ENCODE results near the gene NFIA.

Gene NFIA

DNA sequence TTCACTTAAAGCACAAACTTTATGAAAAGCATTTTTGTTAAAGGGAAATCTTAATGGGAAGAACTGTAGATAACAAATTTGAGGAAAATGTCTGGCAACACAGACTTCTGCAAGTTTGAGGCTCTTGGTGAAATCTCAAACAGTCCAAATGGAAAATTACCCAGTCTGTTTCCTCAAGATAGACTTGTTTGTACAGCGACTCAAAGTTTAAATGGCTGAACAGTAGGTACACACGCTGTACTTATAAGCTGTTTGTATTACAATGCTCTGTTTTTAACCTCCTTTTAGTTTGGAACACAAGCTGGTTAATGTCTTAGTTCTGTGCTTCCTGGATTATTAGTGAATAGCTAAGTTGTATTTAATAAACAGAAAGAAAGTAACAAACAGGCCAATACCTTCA lies 217.1 kb downstream of the NFIA start:
- Histone ChIP-seq H3K36me3 (ENCODE audit: control insufficient read depth, insufficient read depth, low read length) (no peaks in the 10 kb centered on the region), H3K4me1 (ENCODE audit: control insufficient read depth, insufficient read depth, low read length) (peaks cover 8% of the 10 kb centered on the region; the same call in 1 of the 2 replicates), H3K27me3 (ENCODE audit: control insufficient read depth, insufficient read depth, low read length) (no peaks in the 10 kb centered on the region), H3K27ac (ENCODE audit: low read length) (no peak overlapping the region), H3K4me3 (ENCODE audit: low read length) (no peak overlapping the region), H3K9me3 (ENCODE audit: control insufficient read depth, insufficient read depth, low read length) (no peaks in the 10 kb centered on the region)
- DNase-seq (ENCODE audit: low read depth, low spot score): no peak
- no CpG with 5 or more reads among the region's 2 CpGs for WGBS (ENCODE audit: insufficient coverage, insufficient read length)

DNA sequence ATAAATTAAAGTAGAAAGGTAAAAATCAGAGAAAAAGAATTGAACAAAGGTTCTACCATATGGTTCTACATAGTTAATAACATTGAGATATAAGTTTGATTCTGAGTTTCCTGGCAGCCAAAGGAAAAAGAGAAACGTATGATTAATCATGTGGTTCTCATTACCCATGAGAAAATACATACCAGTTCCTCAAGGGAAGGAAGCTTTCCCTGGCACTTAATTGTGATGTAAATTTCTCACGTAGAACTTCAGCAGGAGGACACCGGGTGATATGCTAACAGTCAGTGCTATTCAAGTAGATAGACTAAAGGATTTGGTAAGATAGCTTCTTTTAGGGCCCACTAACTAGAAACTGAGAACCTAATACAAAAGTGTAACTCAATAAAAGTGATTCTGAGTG lies 218.5 kb downstream of the NFIA start:
- H3K4me3 ChIP-seq (ENCODE audit: low read length): no peak overlapping the region
- H3K27me3 ChIP-seq (ENCODE audit: control insufficient read depth, insufficient read depth, low read length): no peaks in the 10 kb centered on the region
- no peak overlapping the region for H3K27ac ChIP-seq (ENCODE audit: low read length)
- H3K36me3 ChIP-seq (ENCODE audit: control insufficient read depth, insufficient read depth, low read length): no peaks in the 10 kb centered on the region
- H3K4me1 ChIP-seq (ENCODE audit: control insufficient read depth, insufficient read depth, low read length): peaks cover 2% of the 10 kb centered on the region; the same call in 1 of the 2 replicates
- no CpG with 5 or more reads among the region's 3 CpGs for WGBS (ENCODE audit: insufficient coverage, insufficient read length)
- no peaks in the 10 kb centered on the region for H3K9me3 ChIP-seq (ENCODE audit: control insufficient read depth, insufficient read depth, low read length)
- DNase-seq (ENCODE audit: low read depth, low spot score): no peak

DNA sequence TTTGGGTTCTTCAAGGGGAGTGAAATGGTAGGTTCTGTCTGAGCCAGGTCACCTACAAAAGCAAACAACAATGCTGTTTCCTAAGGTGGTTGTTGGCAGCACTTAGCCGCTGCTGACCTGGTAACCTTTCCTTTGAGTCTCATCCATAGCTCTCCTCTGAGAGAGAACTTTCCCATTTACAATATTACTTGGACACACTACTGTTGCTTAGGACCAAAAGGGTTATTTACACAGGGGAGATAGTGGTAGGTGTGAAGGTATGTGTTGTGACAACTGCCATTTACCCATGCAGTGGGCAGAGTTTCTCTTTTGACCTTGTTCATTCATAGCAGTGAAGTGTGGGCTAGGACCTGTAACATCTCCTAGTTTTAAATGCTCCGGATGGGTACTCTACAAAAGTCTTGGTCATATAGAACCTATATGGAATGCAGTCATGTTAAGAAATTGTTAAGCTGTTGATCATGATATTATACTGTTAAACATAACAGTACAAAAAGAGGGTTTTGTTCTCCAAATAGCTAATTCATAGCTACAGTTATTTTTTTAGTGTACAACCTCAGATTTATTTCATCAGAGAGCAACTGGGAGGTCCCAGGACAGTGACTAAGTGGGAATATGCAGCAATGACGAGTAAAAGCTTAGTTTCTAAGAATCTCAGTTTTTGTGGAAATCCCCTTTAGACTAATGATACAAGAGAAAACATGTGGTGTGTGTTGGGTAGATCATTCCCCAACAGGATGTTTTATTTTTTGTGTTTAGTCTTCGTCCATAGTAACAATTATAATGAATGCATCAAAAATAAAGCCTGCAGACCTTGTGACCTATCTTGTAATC lies 219.7 kb downstream of the NFIA start:
- H3K4me3 ChIP-seq (ENCODE audit: low read length): no peak overlapping the region
- H3K36me3 ChIP-seq (ENCODE audit: control insufficient read depth, insufficient read depth, low read length): no peaks in the 10 kb centered on the region
- no peaks in the 10 kb centered on the region for H3K9me3 ChIP-seq (ENCODE audit: control insufficient read depth, insufficient read depth, low read length)
- no peak for DNase-seq (ENCODE audit: low read depth, low spot score)
- peaks cover 2% of the 10 kb centered on the region; the same call in 1 of the 2 replicates for H3K4me1 ChIP-seq (ENCODE audit: control insufficient read depth, insufficient read depth, low read length)
- no peaks in the 10 kb centered on the region for H3K27me3 ChIP-seq (ENCODE audit: control insufficient read depth, insufficient read depth, low read length)
- H3K27ac ChIP-seq (ENCODE audit: low read length): no peak overlapping the region
- WGBS (ENCODE audit: insufficient coverage, insufficient read length): no CpG with 5 or more reads among the region's 4 CpGs

DNA sequence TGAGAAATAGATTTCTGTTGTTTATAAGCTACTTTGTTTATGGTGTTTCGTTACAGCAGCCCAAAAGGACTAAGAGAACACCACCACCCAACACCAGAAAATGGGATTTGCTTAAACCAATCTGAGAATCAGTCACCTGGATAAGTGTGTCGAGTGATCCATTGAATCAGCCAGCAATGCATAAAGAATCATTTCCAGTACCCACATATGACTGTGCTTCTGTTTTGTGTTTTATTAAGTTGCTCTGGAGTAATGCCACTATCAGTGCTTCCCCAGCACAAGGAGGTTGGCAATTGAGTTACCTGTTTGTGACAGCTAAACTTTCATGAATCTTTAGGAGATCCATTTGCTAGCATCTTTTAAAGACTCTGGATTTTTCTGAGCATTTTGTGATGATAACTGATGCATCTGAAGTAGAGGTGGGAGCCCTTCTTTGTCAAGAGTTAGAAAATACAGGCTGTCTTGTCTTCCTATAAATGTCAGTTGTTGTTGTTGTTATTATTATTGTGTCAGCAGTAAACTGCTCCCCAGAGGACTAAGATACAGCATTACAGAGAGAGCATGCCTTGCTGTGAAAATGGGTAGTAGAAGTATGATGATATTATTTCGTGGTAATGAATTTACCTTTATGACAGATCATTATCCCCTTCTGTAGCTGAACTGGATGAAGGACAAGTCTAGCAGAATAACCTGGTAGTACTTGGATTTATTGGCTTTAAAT lies 225.2 kb downstream of the NFIA start:
- no peaks in the 10 kb centered on the region for H3K4me1 ChIP-seq (ENCODE audit: control insufficient read depth, insufficient read depth, low read length)
- WGBS (ENCODE audit: insufficient coverage, insufficient read length): no CpG with 5 or more reads among the region's 3 CpGs
- no peak overlapping the region for H3K4me3 ChIP-seq (ENCODE audit: low read length)
- no peak overlapping the region for H3K27ac ChIP-seq (ENCODE audit: low read length)
- DNase-seq (ENCODE audit: low read depth, low spot score): no peak
- no peaks in the 10 kb centered on the region for H3K36me3 ChIP-seq (ENCODE audit: control insufficient read depth, insufficient read depth, low read length)
- no peaks in the 10 kb centered on the region for H3K27me3 ChIP-seq (ENCODE audit: control insufficient read depth, insufficient read depth, low read length)
- H3K9me3 ChIP-seq (ENCODE audit: control insufficient read depth, insufficient read depth, low read length): no peaks in the 10 kb centered on the region

DNA sequence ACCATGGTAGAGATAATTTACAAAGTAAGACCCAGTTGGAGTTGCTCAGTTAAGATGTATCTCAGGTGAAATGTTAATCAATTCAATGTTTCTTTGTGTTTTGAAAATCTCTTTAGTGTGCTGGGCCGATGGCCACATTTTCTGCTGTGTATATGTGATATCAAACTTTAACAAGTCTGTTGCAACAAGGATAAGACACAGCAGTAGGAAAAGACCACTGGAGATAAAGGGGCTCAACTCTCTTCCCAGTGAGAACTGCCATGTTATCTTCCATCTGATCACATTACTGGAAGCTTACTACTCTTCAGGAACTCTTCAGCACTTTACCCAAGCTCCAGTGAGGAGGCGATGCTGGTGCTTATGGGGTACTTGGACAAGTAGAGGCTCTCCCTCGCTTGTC lies 227.7 kb downstream of the NFIA start:
- Histone ChIP-seq H3K4me1 (ENCODE audit: control insufficient read depth, insufficient read depth, low read length) (peaks cover 2% of the 10 kb centered on the region), H3K27me3 (ENCODE audit: control insufficient read depth, insufficient read depth, low read length) (no peaks in the 10 kb centered on the region), H3K9me3 (ENCODE audit: control insufficient read depth, insufficient read depth, low read length) (no peaks in the 10 kb centered on the region), H3K4me3 (ENCODE audit: low read length) (no peak overlapping the region), H3K27ac (ENCODE audit: low read length) (no peak overlapping the region), H3K36me3 (ENCODE audit: control insufficient read depth, insufficient read depth, low read length) (no peaks in the 10 kb centered on the region)
- no CpG with 5 or more reads among the region's 3 CpGs for WGBS (ENCODE audit: insufficient coverage, insufficient read length)
- DNase-seq (ENCODE audit: low read depth, low spot score): no peak

DNA sequence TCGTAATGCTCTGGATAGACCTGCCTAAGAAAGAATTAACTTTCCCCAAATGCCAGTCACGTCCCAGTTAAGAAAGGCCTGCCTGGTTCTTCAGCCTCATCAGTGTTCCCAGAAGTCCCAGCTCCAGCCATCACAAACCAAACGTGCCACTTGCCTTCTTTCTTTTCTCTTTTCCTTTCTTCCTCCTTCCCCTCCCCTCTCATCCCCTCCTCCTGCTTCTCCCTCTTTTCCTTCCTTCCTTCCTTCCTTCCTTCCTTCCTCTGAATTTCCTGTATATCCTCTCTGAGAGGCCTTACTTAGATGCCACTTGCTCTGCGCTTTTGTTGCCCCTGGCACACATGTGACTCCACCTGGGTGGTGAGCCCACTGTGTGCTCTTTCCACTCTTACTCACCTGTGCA lies 228.2 kb downstream of the NFIA start:
- WGBS (ENCODE audit: insufficient coverage, insufficient read length): no CpG with 5 or more reads among the region's 4 CpGs

DNA sequence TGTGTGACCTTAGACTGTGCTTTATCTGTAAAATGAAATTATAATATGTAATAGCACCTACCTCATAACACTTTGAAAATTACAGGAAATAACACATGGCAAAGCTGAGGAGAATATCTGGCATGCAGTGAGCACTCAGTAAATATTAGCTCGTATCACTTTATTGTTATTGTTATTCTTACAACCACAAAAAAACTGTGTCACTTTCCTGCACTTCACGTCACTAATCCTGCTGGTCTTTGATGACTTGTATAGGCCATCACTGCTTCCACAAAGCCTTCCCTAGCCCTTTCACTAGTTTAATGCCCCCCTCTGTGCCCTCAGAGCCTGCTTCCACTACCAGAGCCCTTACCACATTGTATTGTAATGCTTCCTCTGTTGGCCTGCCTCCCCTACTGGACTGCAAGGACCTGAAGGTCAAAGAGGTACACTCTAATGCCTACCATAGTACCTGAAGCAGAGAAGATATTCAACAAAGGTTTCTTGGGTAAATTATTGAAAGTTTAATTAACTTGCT lies 231.6 kb downstream of the NFIA start:
- H3K27ac ChIP-seq (ENCODE audit: low read length): no peak overlapping the region
- DNase-seq (ENCODE audit: low read depth, low spot score): no peak
- H3K9me3 ChIP-seq (ENCODE audit: control insufficient read depth, insufficient read depth, low read length): no peaks in the 10 kb centered on the region
- H3K4me3 ChIP-seq (ENCODE audit: low read length): no peak overlapping the region
- peaks cover 2% of the 10 kb centered on the region for H3K4me1 ChIP-seq (ENCODE audit: control insufficient read depth, insufficient read depth, low read length)
- H3K36me3 ChIP-seq (ENCODE audit: control insufficient read depth, insufficient read depth, low read length): no peaks in the 10 kb centered on the region
- no CpG with 5 or more reads among the region's 2 CpGs for WGBS (ENCODE audit: insufficient coverage, insufficient read length)
- no peaks in the 10 kb centered on the region for H3K27me3 ChIP-seq (ENCODE audit: control insufficient read depth, insufficient read depth, low read length)

More for the DNA sequence above, 228.2 kb downstream of the NFIA start:
- Histone ChIP-seq H3K4me1 (ENCODE audit: control insufficient read depth, insufficient read depth, low read length) (peaks cover 2% of the 10 kb centered on the region), H3K4me3 (ENCODE audit: low read length) (no peak overlapping the region), H3K36me3 (ENCODE audit: control insufficient read depth, insufficient read depth, low read length) (no peaks in the 10 kb centered on the region), H3K27ac (ENCODE audit: low read length) (no peak overlapping the region), H3K27me3 (ENCODE audit: control insufficient read depth, insufficient read depth, low read length) (no peaks in the 10 kb centered on the region), H3K9me3 (ENCODE audit: control insufficient read depth, insufficient read depth, low read length) (no peaks in the 10 kb centered on the region)
- DNase-seq (ENCODE audit: low read depth, low spot score): no peak

DNA sequence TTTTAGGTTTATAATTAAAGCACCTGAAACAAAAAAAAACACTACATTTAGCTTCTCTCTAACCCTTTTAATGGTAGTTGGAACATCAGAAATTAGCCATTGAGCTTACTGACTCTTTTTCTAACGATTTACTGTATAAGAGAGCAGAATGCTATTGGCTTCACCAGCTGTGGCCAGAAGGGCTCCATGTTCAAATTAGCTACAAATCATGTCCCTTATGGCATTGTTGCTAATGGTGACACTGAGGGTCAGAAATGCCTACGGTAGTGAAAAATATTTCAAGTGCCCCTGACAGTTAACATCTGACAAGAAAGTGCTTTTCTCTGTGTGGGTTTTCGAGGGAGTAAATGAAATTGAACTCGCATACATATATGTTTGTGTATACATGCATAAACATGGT lies 232.7 kb downstream of the NFIA start:
- Histone ChIP-seq H3K4me3 (ENCODE audit: low read length) (no peak overlapping the region), H3K27ac (ENCODE audit: low read length) (no peak overlapping the region), H3K27me3 (ENCODE audit: control insufficient read depth, insufficient read depth, low read length) (no peaks in the 10 kb centered on the region), H3K36me3 (ENCODE audit: control insufficient read depth, insufficient read depth, low read length) (no peaks in the 10 kb centered on the region), H3K9me3 (ENCODE audit: control insufficient read depth, insufficient read depth, low read length) (no peaks in the 10 kb centered on the region), H3K4me1 (ENCODE audit: control insufficient read depth, insufficient read depth, low read length) (peaks cover 4% of the 10 kb centered on the region)
- WGBS (ENCODE audit: insufficient coverage, insufficient read length): no CpG with 5 or more reads among the region's 4 CpGs
- DNase-seq (ENCODE audit: low read depth, low spot score): no peak

DNA sequence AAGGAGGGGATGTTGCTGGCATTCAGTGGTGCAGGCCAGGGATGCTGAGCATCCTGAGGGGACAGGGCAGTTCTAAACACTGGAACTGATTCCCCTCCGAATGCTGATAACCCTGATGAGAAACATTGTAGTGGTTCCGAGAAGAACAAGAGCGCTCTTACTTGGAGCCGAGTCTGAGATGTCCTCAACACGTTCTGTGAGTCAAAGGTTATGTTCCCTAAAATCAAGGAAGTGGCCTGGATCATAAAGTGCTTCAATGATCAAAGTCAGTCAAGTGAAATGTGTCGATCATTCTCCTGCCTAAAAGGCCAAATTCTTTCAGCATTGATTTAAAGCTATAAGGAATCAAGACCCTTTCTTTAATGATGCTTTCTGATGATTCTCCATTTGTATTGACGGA lies 234.1 kb downstream of the NFIA start:
- no peak overlapping the region for H3K4me3 ChIP-seq (ENCODE audit: low read length)
- no peaks in the 10 kb centered on the region for H3K36me3 ChIP-seq (ENCODE audit: control insufficient read depth, insufficient read depth, low read length)
- DNase-seq (ENCODE audit: low read depth, low spot score): no peak
- WGBS (ENCODE audit: insufficient coverage, insufficient read length): no CpG with 5 or more reads among the region's 7 CpGs
- H3K9me3 ChIP-seq (ENCODE audit: control insufficient read depth, insufficient read depth, low read length): no peaks in the 10 kb centered on the region
- peaks cover 7% of the 10 kb centered on the region for H3K4me1 ChIP-seq (ENCODE audit: control insufficient read depth, insufficient read depth, low read length)
- no peak overlapping the region for H3K27ac ChIP-seq (ENCODE audit: low read length)
- no peaks in the 10 kb centered on the region for H3K27me3 ChIP-seq (ENCODE audit: control insufficient read depth, insufficient read depth, low read length)

DNA sequence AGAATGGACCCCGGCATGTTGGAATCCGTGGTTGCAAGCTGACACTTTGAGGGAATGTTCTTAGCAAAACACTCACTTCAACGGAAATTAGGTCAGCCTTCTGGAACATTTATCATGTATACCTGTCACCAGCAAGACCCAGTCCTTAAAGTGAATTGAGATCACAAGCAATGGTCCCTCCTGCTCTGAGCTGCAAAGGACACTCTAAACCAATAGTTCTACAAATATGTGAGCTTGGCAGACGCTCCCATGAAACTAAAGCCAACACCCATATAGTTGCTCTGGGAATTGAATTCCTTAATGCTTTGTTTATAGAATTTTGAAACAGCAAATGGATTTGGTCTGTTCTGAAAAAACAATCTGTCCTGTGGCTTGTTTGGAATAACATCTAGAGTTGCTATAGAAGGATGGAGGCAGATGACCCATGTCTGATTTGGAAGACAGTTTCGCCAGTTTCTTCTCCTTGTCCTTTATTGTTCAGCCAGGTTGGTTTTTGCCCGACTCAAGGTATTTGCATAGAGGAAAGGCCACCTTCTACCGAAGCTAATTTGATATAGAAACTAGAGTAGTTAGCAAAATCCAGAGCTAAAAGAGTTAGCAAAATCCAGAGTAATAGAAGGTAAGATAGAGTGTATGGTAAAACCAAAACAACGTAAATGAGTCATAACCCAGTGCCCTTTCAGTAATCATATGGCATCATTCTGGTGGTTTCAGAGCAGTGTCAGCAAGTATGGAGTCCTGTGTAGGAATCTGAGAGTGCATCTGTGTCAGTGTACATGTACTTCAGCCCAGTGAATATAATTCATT lies 236.2 kb downstream of the NFIA start:
- Histone ChIP-seq H3K4me1 (ENCODE audit: control insufficient read depth, insufficient read depth, low read length) (peaks cover 7% of the 10 kb centered on the region), H3K27me3 (ENCODE audit: control insufficient read depth, insufficient read depth, low read length) (no peaks in the 10 kb centered on the region), H3K36me3 (ENCODE audit: control insufficient read depth, insufficient read depth, low read length) (no peaks in the 10 kb centered on the region), H3K4me3 (ENCODE audit: low read length) (no peak overlapping the region), H3K27ac (ENCODE audit: low read length) (no peak overlapping the region), H3K9me3 (ENCODE audit: control insufficient read depth, insufficient read depth, low read length) (no peaks in the 10 kb centered on the region)
- no peak for DNase-seq (ENCODE audit: low read depth, low spot score)
- no CpG with 5 or more reads among the region's 8 CpGs for WGBS (ENCODE audit: insufficient coverage, insufficient read length)
